Liver (tissue), 3 donors: Measurements from ENCODE around the gene GRID2IP.

ENCODE experiments used
- ATF3 ChIP-seq: IDR thresholded peaks from 2 replicates; pipeline ENCODE4 v1.6.1; 2016; ENCODE audit warnings: antibody characterized with exemption
- CTCF ChIP-seq: fragments of 150-350 bp; IDR thresholded peaks from 2 replicates; pipeline ENCODE4 v1.5.1; 2017; ENCODE audit warnings: improper control_type of control experiment, low read depth, low read length; ENCODE audit not compliant: missing input control
- EGR1 ChIP-seq, 2 donors: IDR thresholded peaks; 2 replicates each; pipeline ENCODE4 v1.6.1; 2016 to 2018; ENCODE audit warnings: antibody characterized with exemption in 2 of 2, low read depth in 2 of 2
- FOXA2 ChIP-seq: IDR thresholded peaks from 2 replicates; pipeline ENCODE4 v1.6.1; 2016; ENCODE audit warnings: antibody characterized with exemption
- GABPA ChIP-seq, 2 donors: IDR thresholded peaks in 1 of 2; conservative IDR thresholded peaks in 1 of 2; 2 replicates each; pipeline ENCODE4 v1.6.1; 2016; ENCODE audit warnings: antibody characterized with exemption in 2 of 2, mild to moderate bottlenecking in 1 of 2, moderate library complexity in 1 of 2
- HNF4A ChIP-seq, 2 donors: conservative IDR thresholded peaks; 2 replicates each; pipeline ENCODE4 v1.6.1; 2016; ENCODE audit warnings: antibody characterized with exemption in 2 of 2, mild to moderate bottlenecking in 2 of 2
- JUND ChIP-seq, 2 donors: IDR thresholded peaks; 2 replicates each; pipeline ENCODE4 v1.6.1; 2016; ENCODE audit warnings: antibody characterized with exemption in 2 of 2
- RAD21 ChIP-seq, 2 donors: IDR thresholded peaks; 2 replicates each; pipeline ENCODE4 v1.6.1; 2016; ENCODE audit warnings: antibody characterized with exemption in 2 of 2, mild to moderate bottlenecking in 2 of 2
- REST ChIP-seq: IDR thresholded peaks from 2 replicates; pipeline ENCODE4 v1.6.1; 2016; ENCODE audit warnings: antibody characterized with exemption, mild to moderate bottlenecking
- TAF1 ChIP-seq: conservative IDR thresholded peaks from 2 replicates; pipeline ENCODE4 v1.6.1; 2016; ENCODE audit warnings: antibody characterized with exemption, mild to moderate bottlenecking
- YY1 ChIP-seq: IDR thresholded peaks from 2 replicates; pipeline ENCODE4 v1.6.1; 2016; ENCODE audit warnings: antibody characterized with exemption, mild to moderate bottlenecking
- ZBTB33 ChIP-seq: IDR thresholded peaks from 2 replicates; pipeline ENCODE4 v1.6.1; 2016; ENCODE audit warnings: antibody characterized with exemption
- TF ChIP-seq, protein P1 (sequence below): IDR thresholded peaks from 2 replicates; pipeline ENCODE4 v1.6.1; 2016; ENCODE audit warnings: antibody characterized with exemption
- donor health status: healthy.
- donor health status: healthy.

DNA sequence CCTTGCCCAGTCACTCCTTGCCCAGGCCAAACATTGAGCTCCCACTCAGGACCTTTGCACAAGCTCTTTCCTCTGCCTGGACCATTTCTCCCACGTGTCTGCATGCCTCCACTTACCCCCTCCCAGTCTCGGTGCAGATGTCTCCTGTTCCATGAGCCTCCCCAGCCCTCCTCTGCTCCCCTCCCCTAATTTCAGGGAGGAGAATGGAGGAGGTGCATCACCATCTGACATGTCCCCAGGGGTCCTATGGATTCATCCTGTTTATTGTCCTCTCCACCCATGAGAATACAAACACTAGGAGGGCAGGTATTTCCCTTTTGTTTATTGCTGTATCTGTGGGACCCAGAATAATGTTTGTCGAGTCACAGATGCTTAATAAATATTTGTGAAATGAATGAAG, 8.6 kb upstream of the GRID2IP start:
- TF ChIP-seq CTCF: no peak
- TF ChIP-seq FOXA2: no peak
- no peak for TF ChIP-seq TAF1
- no peak for TF ChIP-seq EGR1 (IDR thresholded peaks at IDR 0.05; ENCODE audit: low read depth in 2 of 2)
- TF ChIP-seq, protein P1, sequence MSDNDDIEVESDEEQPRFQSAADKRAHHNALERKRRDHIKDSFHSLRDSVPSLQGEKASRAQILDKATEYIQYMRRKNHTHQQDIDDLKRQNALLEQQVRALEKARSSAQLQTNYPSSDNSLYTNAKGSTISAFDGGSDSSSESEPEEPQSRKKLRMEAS: no peak
- TF ChIP-seq YY1: no peak
- TF ChIP-seq REST: no peak
- no peak for TF ChIP-seq JUND (IDR thresholded peaks at IDR 0.05)
- no peak for TF ChIP-seq ATF3
- no peak for TF ChIP-seq ZBTB33
- TF ChIP-seq RAD21 (IDR thresholded peaks at IDR 0.05): no peak
- no peak for TF ChIP-seq GABPA (IDR thresholded peaks at IDR 0.05 in 1 of 2, conservative IDR thresholded peaks at IDR 0.05 in 1 of 2)
- TF ChIP-seq HNF4A (conservative IDR thresholded peaks at IDR 0.05): no peak
